Measurements from ENCODE around the gene TMEM141.

- TF ChIP-seq CTCF (IDR thresholded peaks at IDR 0.05; ENCODE audit: borderline replicate concordance, extremely low read depth, low read length, poor library complexity, severe bottlenecking) (no peak), EZH2 (IDR thresholded peaks at IDR 0.05; ENCODE audit: borderline replicate concordance, low read depth, low read length, severe bottlenecking) (no peak)
These were observed 46.2 kb downstream of the TMEM141 start for GRCh38 chr9:136837146-136837855.
